HG03378 (cell line): ENCODE measurements around the gene NEMP1.
A peak's percentile ranks its signal among the peaks of the same experiment; 100 is the strongest.
"Not testable (repeated sequence)": the region's sequence is repeated elsewhere in the genome, so short reads cannot be mapped to it uniquely, and the experiment has no call there.

Experiments used
- ATAC-seq: cut with Tn5 transposase; IDR thresholded peaks from one replicate; pipeline ENCODE4 v1.9.1; 2021; ENCODE audit warnings: mild to moderate bottlenecking, moderate library complexity; ENCODE audit not compliant: unreplicated experiment

The NEMP1 gene, protein sequence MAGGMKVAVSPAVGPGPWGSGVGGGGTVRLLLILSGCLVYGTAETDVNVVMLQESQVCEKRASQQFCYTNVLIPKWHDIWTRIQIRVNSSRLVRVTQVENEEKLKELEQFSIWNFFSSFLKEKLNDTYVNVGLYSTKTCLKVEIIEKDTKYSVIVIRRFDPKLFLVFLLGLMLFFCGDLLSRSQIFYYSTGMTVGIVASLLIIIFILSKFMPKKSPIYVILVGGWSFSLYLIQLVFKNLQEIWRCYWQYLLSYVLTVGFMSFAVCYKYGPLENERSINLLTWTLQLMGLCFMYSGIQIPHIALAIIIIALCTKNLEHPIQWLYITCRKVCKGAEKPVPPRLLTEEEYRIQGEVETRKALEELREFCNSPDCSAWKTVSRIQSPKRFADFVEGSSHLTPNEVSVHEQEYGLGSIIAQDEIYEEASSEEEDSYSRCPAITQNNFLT

DNA sequence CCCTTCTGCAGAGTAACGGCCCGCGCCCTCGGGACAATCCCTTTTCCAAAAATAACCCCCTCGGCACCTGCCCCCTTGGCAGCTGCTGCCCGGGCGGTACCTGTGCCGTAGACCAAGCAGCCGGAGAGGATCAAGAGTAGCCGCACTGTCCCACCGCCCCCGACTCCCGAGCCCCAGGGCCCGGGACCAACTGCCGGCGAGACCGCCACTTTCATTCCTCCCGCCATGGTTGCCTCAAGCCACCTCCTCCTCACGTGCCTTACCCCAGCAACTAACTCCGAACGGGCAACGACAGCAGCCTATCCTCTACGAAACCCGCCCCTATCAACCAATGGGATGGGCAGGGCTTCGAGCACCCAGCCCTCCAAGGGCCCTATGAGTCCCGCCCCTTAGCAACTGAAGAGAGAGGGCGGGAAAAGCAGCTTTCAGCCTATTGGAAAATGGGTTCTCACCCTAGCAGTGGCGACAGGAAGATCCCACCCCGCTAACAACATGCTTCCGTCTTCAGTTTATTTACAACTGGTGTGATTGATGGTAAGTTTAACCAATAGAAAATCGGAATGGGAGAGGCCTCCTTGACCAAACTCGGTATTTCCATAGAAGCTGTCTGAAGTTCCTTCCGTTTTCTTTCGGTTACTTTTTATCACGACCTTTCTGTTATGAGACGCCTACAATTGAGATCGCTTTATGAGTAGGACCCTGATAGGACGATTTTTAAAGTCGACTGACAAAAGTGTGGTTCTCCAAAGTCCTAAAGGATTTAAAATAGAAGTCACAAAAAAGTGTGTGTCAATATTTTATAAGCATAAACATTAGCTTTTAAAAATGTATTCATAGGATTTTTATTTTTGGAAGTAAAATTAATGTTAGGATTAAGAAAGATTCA is at the start of gene NEMP1:
Gene NEMP1, minus strand, starts transcription at position 273 of the 886 bp plus-strand sequence. Its CDS starts 46 bp downstream, at position 227.
- peak; percentile 94 for ATAC-seq

DNA sequence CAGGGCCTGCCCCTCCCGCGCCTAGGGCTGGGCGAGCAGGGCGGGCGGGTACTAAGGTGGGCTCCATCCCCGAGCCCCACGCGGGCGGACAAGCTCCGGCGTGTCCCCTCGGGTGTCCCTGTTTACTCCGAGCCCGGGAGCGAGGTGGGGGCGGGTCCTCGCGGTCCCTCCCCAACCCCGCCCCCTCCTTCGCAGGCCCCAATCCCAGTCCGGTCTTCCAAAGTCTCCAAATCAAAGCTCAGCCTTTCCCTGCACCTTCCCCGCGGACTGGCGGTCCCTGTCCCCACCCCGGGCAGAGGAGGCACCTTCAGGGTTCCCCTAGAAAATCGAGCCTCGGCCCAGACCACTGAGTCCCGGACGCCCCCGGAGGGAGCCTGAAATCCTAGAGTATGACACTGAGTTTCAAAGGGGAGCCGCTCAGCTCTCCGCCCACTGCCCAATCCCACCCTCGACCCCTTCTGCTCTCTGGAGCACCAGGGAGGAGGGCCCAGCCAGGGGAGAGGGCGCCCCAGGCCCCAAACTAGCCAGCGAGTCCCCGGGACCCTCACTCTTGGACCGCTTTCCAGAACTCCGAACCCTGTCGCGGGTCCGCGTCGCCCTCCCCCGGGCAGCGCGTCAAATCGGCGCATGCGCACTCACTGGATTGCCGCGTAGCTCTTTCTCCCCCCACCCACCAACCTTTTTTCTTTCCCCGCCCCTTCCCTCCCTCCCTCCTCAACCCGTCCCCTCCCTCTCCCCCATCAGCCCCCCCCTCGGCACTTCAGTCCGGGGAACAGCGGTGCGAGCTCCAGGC is 49.3 kb upstream of the NEMP1 start, which contains the start of gene LRP1:
Gene LRP1, plus strand, starts transcription at position 758 of the 793 bp plus-strand sequence. CDS start 482 bp downstream, outside the sequence.
- ATAC-seq = no peak

DNA sequence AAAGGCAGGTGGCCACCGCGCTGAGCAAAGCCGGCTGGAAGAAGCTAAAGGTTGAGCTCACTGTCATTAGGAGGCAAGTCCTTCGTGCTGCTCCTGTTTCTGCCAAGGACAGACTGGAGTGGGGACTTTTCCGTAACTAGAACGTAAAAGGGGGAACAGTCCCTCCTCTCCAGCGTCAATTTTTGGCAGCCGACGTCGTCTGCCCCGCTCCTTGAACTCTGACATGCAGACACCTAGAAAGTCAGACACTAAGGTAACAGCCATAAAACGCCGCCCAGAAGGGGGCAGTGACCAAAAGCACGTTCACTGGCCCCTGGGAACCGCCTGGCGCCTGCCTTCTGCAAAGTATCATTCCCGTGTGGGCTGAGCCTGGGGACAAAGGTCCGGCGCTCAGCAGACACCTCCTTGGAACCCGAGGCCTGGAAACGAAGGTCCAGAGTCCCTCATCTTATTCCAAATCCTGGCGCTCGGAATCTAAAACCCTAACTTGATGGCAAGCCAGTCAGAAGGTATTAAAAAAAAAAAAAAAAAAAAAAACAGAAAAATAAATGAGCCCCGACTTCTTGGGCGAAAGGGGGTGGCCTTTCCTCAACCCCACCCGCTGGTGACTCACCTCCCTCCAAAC is 48.6 kb upstream of the NEMP1 start:
- no peak for ATAC-seq

DNA sequence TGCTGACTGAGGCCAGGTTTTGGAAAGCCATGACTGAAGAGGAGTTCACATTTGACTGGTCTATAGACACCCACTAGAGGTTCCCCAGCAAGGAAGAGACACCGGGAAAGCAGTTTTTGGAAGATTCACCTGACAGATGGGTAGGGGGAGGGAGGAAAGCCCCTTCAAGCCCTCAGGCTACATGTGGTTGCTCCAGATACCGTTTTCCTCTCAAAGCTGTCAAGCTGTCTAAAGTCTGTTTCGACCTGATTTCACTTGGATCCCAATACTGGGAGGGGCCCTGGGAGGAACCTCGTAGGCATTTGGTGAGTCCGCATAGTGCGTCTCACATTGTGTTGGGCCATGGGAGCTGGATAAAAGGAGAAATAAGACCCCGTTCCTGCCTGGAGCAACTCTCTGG is 48.0 kb upstream of the NEMP1 start:
- no peak for ATAC-seq

DNA sequence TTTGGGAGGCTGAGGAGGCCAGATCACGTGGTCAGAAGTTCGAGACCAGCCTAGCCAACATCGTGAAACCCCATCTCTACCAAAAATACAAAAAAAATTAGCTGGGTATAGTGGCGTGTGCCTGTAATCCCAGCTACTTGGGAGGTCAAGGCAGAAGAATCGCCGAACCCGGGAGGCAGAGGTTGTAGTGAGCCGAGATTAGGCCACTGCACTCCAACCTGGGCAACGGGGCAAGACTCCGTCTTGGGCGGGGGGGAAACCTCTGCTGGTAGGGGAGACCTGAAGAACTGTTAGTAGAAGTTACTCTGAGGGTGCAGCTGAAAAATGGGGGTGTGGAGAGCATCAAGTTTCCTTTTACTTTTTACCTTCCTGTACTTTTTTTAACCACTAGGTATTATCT is 47.5 kb upstream of the NEMP1 start:
- no peak for ATAC-seq

DNA sequence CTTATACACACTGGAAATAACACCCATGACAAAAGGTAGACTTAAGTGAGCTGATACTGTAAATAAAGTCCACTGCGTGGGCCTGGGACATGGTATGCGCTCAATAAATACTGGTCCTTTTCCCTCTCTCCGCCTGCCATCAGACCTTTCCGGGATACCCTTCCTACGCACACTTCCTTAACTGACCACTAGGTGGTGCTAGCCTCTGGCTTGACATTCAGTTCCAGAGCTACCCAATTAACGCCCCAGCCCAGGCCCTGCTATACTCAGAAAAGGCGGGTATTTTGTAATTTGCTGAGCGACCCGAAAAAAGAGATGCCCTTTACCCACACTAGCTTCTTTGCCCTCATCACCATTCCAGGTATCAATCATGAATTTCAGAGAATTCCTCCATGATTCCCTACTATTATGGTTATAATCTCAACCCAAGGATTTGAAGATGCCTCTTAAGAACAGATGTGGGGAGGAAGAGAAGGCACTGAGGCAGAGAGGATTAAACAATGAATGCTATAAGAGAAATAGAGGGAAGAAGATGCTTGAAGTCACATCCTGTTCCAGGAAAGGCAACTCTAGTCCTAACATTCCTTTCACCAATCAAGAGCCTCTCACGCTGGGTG is 45.8 kb upstream of the NEMP1 start:
- ATAC-seq = peak; percentile 62

DNA sequence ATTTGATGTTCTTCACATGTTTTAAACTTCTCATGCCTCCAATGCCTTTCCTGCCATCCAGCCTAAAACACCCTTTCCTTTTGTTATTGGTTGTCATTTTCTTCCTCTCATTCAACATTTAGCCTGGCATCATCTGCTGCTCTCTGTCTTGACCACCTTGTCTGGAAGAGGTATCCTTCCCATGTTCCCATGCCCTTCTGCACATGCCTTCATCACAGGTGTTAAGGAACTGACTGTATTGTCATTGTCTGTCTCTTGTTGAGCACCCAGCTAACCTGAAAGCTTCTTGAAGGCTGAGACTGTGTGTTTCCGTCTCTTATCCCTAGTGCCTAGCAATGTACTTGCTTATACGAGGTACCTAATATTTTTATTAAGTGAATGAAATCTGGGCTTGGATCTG is 45.2 kb upstream of the NEMP1 start:
- no peak for ATAC-seq

DNA sequence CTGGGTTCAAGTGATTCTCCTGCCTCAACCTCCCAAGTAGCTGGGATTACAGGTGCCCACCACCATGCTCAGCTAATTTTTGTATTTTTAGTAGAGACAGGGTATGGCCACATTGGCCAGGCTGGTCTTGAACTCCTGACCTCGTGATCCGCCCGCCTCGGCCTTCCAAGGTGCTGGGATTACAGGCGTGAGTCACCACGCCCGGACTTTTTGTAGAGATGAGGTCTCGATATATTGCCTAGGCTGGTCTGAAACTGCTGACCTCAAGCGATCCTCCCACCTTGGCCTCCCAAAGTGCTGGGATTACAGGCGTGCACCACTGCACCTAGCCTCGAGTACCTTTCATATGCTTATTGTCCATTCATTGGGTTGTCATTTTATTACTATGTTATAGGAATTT is 42.1 kb upstream of the NEMP1 start:
- not testable (repeated sequence) for ATAC-seq

DNA sequence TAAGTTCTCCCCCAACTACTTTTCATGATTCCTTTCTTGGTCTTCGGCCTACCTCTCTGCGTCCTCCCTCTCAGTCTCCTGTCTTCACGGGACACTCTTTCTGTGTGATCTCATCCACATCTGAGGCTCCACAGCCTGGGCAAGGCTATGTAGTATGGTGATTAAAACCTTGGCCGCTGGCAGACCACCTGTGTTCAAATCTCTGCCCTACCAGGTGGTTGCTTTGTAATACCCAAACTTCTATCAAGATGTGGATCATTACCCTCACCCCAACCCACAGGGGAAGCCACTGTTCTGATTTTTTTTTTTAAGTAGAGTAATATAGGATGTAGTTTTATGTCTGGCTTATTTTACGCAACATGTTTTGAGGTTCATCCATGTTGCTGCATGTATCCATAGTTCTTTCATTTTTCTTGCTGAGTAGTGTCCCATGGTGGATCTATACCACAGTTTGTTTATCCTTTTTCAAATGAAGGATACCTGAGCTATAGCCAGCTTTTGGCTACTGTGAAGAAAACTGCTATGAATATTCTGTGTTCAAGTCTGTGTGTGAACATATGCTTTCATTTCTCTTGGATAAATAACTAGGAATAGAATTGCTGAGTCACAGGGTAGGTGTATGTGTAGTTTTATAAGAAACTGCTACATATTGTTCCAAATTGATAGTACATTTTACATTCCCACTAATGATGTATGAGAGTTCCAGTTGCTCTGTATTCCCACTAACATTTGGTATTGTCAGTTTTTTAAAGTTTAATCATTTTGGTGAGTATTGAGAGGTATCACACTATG is 40.9 kb upstream of the NEMP1 start:
- no peak for ATAC-seq

DNA sequence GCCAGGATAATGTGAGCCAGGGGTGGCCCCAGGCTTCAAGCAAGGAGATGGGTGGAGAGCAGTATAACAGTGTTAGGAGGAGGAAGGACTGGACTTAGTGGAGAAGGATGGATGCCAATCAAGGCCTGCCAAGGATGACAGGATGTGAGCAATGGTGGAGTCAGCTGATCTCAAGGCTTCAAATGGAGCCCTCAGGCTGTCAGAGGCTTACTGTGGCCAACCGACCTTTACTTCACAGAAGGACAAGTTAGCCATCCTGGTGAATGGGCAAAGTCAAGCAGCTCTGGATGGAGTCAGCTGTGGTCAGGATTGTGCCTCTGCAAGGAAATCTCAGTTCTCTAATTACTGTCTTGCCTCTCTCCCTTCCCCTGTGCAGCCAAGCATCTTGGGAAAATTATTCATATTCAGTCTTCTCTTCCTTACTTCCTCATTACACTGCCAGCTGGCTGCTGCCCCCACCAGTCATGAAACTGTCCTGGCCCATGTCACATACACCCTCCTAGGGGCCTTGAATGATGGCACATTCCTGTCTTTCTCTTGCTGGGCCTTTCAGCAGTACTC is 40.2 kb upstream of the NEMP1 start:
- no peak for ATAC-seq

DNA sequence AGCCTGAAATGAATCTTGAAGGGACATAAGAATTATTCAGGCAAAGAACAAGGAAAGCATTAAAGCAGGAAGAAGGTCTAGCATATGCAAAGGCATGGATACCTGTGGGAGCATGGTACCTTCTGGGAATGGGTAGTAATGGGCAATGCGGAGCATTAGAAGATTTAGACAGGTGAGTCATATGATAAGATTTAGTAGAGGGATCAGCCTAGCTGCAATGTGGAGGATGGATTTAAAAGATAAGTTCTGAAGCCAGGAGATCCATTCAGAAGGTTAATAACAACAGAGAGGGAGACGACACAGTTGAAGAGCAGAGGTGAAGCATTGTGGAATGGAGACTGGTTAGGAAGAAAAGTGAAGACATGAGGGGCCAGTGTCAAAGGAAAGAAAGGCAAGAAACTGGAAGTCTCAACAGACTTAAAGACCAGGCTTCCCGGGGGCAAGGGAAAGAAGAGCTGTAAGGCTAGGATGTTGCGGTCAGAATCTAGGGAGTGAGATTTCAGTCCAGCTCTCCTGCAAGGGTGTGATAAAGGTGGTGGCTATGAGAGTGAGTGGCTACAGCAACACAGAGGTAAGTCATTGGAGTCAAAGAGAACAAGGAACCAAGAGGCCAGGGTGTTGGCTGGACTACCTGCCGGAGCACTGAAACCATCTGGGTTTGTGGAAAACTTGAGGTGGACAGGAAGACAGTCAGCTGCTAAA is 38.1 kb upstream of the NEMP1 start:
- no peak for ATAC-seq

DNA sequence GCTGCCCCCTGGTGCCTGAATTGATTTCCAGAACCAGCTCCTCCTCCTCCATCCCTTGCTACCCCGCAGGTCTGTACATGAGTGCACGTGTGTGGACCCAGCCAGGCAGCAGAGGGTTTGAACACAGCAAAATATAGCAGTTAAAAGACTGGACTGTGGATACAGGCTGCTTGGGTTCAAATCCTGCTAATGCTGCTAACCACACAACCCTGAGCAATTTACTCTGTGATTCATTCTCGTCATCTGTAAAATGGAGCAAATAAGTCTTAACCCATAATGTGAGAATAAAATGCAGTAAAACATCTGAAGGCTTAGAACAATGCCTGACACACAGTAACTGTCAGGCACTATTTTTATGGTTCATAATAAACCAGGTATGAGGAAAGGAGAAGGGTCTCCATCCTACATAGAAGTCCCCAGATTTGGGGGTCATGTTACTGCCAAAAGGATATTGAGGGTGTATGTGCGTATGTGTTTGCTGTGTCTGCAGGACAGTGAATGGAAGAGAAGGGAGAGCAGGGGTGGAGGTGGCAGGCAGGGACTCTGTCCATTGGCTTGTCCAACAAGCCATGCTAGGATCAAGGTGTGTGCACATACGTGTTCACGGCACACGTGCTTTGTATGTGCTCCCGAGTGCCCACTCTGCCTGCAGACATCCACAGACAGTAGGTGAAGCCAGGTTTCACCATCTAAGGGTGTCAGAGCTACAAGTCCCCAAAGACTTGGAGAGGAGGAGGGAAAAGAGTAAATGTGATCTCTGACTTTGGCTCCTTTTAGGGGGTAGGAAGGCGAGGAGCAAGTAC is 34.1 kb upstream of the NEMP1 start:
- peak; percentile 62 for ATAC-seq

DNA sequence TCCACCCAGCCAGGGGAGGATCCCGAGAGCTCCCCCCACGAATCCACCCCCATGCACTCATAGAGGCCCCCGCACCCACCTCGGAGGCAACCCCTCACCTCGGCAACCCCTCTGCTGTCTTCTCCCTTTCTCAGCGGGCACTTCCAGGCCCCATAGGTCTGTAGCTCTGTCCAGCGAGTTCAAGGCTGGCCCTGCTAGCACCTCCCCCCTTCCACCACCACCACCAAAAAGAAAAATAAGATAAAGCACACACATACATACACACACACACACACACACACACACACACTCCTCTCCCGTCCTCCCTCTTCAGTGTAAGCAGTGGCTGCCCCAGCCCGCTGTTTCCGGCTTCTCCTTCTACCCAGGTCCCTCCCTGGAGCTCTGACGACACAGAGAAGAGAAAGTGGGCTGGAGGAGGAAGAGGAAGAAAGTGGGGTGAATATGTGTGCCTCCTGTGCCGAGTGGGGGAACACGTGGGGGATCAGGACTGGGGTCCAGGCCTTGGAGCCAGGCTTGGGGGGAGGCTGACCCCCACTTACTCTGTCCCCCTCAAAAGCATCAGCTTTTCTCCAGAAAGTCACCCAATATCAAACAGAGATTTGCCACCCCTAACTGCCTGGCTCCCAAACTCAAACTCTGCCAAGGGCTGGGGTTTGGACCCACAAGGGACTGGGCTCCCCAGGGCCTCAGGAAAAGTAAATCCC is 32.6 kb upstream of the NEMP1 start, which contains the start of gene STAT6:
Gene STAT6, minus strand, starts transcription at position 332 of the 704 bp plus-strand sequence. CDS start 3,084 bp downstream, outside the sequence.
- ATAC-seq = peak; percentile 41

DNA sequence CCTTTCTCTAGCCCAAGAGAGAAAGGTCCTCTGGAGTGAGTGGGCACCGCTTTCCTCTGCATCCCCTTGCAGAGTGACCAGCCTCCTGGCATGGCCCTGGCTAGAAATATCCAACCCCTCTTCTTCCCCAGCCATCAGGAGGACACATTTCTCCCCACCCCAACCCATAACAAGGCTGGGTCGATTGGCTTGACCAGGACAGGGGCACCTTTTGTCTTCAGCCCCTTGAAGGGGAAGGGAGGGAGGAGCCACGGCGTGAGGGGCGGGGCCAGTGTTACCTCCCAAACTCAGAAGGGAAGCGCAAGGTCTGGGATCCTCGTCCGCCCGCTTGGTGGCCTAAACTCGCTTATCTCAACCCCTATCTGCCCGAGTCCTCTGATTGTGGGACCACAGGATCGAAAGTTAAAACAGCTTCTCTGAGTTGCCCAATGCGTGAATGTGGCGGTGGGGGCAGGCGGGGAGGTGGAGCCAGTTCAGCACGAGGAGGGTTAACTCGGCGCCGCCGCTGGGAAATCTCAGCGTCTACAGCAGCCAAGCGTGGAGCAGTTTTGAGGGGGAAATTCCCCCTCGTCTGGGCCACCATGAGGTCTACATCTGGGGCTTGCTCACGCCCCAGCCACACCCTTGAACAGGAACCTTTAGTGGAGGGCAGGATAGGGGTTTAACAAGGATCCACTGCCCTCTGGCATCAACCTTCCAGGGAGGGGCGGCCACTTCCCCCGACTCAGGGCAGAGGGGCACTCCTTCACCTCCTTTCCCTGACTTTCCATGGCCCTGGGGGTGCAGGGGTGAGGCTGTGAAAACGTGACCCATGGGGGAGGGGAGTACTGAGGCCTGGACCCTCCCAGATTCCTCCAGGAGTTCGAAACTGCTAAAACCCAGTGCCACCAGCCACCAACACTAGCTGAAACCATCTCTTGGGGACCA is 31.8 kb upstream of the NEMP1 start:
- ATAC-seq = no peak

DNA sequence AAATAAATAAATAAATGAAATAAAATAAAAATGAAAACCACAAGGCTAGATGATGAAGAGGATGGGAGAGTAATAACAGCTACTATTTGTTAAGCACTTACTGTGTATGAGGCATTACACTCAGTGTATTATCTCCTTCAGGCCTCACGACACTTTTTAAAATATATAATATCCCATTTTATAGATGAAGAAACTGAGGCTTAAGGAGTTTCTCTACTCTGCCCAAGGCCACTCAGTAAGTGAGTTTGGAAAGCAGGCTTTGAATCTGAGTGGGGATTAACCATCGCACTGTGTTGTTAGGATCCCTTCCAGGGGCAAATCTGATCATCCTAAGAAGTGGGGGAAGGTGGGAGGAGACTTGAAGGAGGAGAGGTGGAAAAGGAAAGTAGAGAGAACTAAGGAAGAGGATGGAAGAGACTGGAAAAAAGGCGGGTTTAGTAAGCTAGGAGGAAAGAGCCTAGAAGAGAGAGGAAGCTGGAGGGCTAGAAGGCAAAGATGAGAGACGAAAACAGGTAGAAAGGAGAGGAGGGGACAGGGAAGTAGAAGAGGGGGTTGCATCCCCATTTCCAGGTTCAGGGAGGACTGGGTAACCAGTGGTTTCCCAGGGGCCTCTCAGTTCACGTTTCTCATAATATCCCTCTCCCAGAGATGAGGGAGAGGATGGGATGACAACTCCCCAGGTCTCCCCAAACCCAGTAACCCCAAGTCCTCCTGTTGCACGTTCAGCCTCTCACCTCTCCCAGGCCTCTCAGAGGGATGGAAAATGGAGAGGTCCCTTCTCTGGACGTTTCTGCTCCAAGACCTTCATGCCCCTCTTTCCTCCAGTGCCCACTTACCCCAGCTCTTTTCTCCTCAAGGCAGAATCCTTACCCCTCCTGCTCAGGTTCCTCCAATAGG is 30.9 kb upstream of the NEMP1 start:
- no peak for ATAC-seq
